ENCODE measurements around the gene KRT12.

The KRT12 gene

DNA sequence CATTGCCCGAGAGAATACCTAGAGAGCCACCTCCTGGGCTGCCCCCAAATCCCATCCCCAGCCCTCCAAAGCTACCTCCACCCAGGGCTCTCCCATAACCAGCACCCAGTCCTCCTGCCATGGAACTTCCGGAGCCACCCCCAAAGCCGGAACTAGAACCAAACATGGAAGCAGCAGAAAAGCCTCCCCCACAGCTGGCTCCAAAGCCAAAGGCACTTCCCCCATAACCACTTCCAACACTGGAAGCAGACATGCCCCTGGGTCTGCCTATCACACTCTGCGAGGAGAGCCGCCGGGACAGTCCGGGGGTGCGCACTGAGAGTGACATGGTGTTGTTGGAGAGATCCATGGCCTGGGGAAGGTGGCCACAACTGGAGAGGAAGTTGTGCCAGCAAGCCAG, at the start of gene KRT12:
TSS of gene KRT12 (minus strand) at position 386 of the 400 bp plus-strand sequence. CDS start at position 349, 37 bp downstream.
- FAIRE-seq (no peak), DNase-seq (ENCODE audit: extremely low spot score, insufficient read length, low read depth) (no peak)

DNA sequence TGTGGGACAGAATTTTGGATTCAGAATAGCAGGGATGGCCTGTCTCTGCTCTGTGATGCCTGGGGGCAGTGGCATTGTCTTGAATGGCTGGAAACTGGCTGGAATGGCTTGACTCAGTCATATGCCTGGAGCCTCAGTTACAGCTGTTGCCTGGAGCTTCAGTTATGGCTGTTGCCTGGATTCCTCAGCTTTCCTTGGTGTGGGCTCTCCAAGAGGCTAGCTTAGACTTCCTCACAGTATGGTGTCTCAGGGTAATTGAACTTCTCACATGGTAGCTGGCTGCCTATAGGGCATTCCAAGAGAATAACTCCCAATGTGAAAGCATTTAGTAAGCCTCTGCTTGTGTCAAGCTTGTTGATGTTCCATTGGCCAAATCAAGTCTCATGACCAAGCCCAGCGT, 49.3 kb upstream of the KRT12 start:
- FAIRE-seq: no peak
- no peak for DNase-seq (ENCODE audit: extremely low spot score, insufficient read length, low read depth)

DNA sequence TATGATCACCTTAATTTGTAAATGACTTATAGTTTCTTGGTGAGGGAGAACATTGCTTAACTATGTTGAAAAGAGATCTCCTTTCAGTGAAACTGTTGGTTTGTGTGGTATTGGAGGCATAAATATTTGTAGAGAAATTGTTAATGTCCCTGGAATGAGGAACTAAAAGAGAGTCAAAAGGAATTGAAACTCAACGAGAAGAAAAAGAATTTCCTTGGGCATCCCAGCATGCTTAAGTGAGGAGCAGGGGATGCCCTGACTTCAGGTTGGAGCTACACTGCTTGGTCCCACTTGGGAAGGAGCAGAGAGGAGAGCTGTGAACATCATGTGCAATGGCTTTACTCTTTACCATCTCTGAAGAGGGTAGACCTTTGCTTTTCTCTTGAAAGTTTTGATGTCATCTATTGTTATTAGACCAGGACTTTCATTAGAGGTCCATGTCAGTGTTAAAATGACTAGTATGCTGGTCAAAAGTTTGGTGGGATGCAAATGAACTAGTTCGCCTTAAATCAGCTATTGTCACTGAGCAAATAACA, 48.8 kb upstream of the KRT12 start:
- DNase-seq (ENCODE audit: extremely low spot score, insufficient read length, low read depth) (no peak), FAIRE-seq (no peak)

DNA sequence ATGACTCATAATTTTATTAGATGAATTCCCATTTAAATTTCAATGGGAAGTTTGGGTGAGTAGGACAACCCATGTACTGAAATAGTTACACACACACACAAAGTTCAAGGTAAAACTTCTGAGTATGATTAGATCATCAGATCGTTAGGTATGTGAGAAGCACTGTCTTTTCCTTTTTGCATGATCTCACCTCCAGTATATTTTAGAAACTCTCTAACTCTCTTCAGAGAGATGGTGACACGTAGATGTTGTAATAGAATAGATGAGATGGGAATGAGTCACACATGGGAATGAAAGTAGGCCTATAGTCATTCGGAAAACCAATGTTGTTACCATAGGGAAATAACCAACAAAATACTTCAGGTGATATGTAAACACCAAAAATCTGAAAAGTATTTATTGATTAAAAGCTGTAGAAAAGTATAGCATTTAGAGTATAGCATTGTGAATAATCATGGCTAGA, 48.2 kb upstream of the KRT12 start:
- no peak for DNase-seq (ENCODE audit: extremely low spot score, insufficient read length, low read depth)

DNA sequence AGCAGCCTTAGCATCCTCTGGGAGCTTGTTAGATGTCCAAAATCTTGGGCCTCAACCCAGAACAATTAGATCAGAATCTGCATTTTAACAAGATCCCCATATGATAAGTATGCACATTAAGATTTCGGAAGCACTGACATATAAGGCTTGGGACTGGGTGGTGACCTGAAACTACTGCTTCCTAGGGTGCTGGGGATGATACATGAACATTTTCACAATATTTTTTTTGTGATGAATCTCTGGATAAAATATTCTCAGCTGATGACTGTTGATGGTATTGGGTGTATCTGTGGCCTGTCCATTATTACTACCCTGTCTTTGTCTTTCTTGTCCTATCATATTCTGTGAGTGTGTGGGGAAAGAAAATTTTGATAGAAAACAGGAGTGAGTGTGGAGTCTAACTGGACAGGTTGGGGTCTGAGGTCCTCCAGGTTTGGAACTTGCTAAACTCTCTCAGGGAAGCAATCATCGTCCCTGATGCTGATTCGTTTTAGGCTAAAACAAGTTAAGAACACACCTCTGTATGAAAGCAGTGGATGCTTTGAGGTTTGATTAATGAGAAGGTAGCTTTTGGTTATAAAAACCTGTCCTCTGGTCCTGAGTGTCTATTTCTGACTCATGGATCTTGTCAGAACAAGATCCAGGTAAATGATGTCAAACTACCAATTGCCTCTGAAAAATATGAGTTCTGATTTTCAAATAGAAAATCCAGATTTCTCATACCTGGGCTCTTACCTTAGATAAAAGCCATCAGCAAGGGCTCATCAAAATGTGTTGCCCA, 47.2 kb upstream of the KRT12 start:
- no peak for FAIRE-seq
- no peak for DNase-seq (ENCODE audit: extremely low spot score, insufficient read length, low read depth)

More for the DNA sequence above, 48.2 kb upstream of the KRT12 start:
- no peak for FAIRE-seq

DNA sequence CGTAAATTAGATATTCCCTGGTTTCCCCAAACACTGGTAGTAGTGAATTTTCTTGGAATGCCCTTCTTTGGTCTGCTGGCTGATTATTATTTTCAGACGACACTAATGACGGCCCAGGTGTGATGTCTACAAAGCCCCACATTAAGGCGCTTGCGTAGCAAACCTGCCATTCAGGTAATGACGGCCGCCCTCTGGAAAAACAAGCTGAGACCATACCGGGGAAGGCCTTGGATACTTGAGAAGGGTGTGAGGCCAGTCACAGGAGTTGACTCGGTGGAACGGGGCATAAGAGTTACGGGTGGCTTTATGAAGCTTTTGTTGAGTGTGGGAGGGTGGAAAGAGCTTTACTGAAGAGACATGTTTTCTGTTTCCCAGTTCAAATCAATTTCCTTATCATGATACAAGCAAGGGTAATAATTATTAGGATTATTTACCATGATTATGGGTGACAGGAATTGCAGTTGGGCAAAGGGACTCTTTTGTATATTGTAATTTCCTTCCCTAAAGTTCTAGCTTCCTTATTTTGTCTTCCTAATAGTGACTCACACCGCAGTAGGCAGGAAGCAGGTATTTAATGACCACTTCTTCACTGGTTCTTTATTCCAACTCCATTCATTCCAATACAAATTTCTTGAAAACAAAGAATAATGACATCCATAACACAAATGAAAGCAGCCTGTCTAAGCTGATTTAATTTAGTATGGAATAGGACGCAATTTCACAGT, 45.6 kb upstream of the KRT12 start:
- DNase-seq (ENCODE audit: extremely low spot score, insufficient read length, low read depth) (no peak), FAIRE-seq (no peak)

DNA sequence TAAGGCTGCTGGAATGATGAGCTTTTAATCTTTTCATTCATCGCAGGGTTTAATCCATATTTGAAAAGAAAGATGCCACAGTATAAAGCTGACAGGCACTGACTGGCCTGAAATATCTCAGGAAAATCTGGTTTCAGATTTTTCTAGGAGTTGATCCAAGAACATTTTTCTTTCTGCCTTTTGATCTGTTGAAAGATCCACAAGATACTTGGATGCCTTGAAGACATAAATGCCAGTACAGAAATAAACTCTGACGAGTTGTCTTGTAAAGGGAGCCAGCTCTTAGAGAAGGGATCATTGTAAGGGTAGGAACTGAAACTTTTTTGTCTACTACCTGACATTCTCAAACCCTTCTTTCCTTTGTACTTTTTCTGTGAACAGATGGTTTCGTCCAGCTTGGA, 43.4 kb upstream of the KRT12 start:
- no peak for FAIRE-seq
- no peak for DNase-seq (ENCODE audit: extremely low spot score, insufficient read length, low read depth)

DNA sequence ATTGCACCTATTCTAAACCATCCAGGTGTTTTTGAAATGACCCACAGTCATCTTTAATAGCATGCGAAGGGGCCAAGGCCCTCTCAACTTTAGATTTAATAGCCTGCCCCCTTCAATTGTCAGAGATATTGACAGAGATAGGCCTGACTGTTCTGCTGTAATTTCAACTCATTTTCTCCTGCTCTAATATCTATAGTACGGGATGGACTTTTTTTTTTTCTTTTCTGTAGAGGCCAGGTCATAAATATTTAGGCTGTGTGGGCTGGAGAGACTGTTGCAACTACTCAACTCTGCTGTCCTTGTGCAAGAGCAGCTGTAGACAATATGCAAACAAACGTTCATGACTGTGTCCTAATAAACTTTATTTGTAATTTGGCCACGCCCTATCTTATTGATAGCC, 42.7 kb upstream of the KRT12 start:
- no peak for FAIRE-seq
- DNase-seq (ENCODE audit: extremely low spot score, insufficient read length, low read depth): no peak

DNA sequence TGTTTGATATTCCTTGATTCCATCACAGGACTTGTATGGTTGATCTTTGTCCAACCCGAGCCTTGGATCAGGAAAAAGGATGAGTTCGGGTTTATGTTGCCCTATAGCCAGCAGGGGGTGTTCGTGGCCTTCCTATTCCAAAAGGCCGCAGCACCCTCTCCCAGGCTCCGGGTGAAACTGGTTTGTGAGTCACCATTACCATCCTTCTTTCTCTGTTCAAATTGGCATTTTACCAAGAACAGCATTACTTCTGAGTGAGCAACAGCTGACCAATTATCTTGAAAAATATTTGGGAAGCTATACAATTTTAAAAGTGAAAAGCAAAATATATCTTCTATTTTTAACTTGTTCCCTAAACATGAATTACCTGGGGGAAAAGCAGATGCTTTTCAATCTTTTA, 42.3 kb upstream of the KRT12 start:
- FAIRE-seq: peak; percentile 38
- DNase-seq (ENCODE audit: extremely low spot score, insufficient read length, low read depth): peak; percentile 32

DNA sequence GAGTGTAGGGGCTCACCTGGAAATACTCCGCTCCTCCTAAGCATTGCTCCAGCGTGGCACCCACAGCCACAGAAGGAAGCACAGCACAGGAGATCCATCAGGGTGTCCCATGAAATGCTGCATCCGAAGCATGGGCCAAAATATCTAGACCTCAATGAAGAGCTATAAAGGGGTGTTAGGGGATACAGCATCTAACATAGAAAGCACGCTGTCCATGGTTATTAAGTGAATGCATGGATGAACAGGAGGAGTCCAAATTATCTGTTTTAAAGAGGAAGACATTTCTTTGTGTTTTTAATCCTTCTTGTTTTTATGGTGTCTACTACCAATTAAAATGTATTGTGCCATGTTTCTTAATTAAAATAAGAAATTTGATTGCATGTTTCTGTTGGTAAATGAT, 39.6 kb upstream of the KRT12 start:
- no peak for FAIRE-seq
- no peak for DNase-seq (ENCODE audit: extremely low spot score, insufficient read length, low read depth)

DNA sequence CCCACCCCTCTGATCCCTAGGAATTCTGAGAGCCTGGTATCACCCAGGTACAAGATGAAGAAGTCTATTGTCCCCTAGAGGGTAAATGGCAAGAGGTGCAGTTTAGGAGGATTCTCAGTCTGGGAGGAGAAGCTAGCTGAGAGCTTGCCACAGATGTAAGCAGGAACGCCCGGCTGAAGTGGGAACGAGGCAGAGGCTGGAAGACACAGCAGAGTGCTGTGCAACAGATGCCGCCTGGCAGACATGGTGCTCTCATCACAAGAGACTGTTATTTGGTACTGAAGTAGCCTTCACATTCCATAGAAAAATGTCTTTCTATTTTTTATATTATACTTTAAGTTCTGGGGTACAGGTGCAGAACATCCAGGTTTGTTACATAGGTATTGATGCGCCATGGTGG, 38.3 kb upstream of the KRT12 start:
- no peak for FAIRE-seq

DNA sequence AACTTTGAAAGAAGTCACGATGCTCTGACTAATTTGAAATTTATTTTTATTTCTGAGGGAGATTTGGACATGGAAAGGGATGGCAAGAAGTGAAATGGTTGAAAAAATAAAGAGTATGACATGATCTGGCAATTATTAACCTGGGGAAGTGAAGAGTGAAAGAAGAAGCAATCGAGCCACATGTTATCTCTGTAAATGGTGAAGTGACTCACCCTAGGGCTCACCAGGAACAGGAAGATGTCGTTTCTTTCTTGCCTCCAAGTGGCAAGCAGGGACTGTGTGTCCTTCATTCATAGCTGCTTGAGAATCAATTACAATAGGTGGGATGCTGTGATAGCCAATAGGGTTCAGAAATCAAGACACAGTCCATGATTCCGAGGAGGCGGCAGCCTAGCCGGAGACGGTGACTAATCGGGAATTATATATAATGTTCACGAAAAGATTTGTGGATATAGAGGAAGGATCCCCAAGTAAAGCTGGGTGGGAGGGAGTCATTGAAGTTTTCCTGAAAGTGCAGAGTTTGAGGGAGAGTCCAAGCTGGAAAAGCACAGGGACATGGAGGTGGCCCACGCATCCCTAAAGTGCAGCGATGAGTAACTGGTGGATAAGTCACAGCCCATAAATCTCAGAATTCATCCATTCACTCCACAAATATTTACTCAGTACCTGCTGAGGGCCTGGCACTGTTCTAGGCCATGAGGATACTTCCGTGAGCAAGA, 36.3 kb upstream of the KRT12 start:
- FAIRE-seq: peak; percentile 84

More for the DNA sequence above, 38.3 kb upstream of the KRT12 start:
- no peak for DNase-seq (ENCODE audit: extremely low spot score, insufficient read length, low read depth)

DNA sequence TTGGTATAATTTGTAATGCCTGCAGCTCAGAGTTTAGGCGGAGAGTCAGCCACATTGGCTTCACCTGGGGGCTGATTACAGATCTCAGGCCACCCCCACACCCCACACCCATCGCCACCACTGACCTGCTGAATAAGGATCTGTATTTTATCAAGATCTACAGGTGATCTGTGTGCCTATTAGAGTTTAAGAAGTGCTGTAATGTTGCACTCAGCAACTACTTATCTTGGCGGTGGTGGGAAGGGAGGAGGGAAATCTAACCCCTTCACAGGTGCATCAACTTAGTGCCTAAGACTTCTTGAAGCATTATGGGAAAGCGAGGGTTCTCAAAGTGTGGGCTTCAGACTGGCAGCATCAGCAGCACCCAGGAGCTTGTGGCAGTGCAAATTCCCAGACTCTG, 35.5 kb upstream of the KRT12 start:
- DNase-seq (ENCODE audit: extremely low spot score, insufficient read length, low read depth) (no peak), FAIRE-seq (no peak)

More for the DNA sequence above, 36.3 kb upstream of the KRT12 start:
- DNase-seq (ENCODE audit: extremely low spot score, insufficient read length, low read depth): peak; percentile 38

DNA sequence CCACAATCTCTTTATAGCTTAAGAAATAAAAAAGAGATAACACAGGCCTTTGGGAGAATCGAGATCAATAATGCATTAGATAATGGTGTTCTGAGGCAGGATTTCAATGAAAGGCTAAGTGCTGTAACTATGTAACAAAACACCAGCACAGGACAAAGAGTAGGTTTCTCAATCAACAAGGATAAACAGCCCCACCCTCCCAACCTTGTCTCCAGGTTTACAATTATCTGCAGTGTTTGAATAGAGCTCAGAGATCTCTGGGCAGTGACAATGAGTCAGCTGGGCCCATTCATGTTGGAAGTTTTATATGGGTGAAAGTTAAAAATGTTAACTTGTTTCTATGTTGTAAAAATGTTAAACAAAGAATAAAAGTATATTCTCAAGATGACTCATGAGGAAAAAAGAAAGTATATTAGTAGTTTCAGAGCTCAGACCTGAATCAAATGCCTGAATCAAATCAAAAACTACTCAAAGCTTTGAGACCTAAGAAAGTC, 35.0 kb upstream of the KRT12 start:
- DNase-seq (ENCODE audit: extremely low spot score, insufficient read length, low read depth) (no peak), FAIRE-seq (no peak)

DNA sequence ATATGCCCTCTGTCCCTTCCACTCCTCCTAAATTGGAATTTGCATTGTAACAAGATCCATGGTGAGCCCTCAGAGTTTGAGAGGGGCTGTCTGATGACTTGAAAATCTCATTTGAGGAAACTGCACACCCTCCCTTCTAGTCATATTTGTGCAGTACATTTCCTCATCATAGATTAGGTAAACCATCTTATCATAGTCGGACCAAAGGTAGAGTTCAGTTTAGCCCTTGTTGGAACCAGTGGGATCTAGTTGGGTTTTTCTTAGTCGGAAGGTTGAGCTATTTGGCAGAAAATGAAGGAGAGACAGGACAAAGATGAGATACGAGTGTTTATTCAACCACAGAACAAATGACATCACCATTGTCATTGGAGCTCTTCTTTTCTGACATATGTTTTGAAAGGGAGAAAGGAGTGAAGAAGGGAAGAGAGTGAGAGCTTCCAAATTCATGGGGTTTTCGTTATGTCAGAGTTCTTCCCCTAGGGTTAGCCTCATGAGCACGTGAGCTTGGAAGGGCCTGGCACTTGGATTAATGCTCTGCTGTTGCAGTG, 33.9 kb upstream of the KRT12 start:
- no peak for FAIRE-seq
- no peak for DNase-seq (ENCODE audit: extremely low spot score, insufficient read length, low read depth)

DNA sequence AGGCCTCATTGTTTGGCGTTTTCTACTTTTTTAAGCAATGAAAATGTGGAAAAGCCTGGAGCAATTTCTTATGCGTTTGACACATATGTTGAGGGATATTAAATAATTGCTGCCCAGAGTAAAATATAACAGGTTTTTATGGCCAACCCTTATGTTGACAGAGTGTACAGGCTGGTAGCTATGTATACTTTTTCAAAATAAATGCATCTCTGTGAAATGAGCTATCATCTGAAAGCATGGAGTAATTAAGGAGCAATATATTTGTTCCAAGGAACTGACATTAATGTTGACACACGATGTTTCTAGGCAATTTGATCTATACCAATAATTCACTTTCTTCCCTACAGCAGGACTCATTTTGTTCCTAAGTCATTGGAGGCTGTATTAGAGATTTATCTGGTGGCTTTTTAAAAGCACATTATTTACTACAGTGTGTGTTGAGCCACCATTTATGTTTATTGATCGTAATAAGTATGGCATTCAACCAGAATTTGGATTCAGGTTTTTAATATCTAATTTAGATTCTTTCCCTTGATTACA, 30.0 kb upstream of the KRT12 start:
- no peak for FAIRE-seq
- DNase-seq (ENCODE audit: extremely low spot score, insufficient read length, low read depth): no peak

DNA sequence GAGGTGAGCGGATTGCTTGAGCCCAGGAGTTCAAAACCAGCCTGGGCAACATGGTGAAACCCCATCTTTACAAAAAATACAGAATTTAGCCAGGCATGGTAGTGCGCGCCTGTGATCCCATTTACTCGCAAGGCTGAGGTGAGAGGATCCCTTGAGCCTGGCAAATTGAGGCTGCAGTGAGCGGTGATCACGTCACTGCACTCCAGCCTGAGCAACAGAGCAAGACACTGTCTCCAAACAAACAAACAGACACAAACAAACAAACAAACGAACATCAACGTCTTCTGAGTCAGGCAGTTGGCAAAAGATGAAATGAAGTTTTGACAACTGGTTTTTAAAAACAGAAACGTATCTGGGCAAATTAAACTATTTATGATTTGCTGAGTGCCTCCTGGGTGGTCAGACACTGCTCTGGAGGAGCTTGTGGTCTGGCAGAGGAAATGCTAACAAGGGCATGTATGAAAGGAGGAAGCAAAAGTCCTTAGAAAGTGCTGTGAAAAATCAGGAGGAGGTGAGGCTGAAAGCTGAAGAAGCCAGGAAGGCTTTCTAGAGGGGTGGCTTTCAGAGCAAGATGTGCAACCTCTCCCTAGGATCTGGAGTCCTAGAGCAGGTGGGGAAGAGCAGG, 28.2 kb upstream of the KRT12 start:
- DNase-seq (ENCODE audit: extremely low spot score, insufficient read length, low read depth): no peak

DNA sequence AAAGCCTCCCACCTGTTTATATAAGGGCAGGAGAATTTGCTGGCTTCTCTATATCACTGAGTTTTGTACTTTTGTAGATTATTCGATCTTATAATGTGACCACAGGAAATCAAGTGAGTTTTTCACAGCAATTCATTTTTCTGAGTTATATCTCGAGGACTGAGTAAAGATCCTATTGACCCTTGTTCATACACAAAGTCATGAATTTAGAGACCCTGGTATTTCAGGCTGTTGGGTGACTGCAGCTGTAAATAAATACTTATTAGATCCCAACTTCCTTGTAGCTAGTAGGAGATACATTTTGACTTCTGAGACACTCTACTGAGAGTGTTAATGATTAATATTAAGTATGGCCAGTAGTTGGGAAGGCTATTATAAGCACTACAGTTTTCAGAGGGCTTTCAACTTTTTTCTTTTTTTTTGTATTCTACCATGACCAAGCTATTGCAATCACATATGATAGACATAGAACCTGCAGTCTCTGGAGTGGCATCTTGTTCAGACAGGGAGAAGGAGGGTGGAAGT, 21.2 kb upstream of the KRT12 start:
- DNase-seq (ENCODE audit: extremely low spot score, insufficient read length, low read depth): no peak
- no peak for FAIRE-seq

More for the DNA sequence above, 28.2 kb upstream of the KRT12 start:
- no peak for FAIRE-seq

DNA sequence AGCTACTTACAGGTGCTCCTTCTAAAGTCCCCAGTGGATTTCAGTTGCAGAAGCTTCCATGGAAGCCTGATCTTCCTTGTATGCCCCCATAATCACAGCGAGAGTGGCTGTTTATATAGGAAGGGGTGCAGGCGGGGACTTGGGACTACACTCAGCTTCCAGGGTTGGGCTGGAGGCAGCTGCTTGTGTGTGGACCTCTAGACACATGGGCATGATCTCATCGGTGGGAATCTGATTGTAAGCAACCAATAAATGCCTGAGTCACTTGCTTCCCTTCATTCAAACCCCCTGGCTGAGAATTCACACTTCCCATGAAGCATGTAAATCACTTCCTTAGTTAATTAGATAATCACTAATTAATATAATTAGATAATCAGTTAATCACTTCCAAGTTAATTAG, 19.1 kb upstream of the KRT12 start:
- FAIRE-seq (no peak), DNase-seq (ENCODE audit: extremely low spot score, insufficient read length, low read depth) (no peak)

All from GM18507 (cell line).